HG03103 (cell line): ENCODE measurements around the gene WDR27.
"Not testable (repeated sequence)": the region's sequence is repeated elsewhere in the genome, so short reads cannot be mapped to it uniquely, and the experiment has no call there.

ENCODE experiments used
- ATAC-seq: cut with Tn5 transposase; IDR thresholded peaks from one replicate; pipeline ENCODE4 v1.9.1; 2021; ENCODE audit warnings: low read depth; ENCODE audit not compliant: unreplicated experiment

The WDR27 gene

GRCh38 chr6:169714178-169714577 lies 12.3 kb upstream of the WDR27 start:
- ATAC-seq: no peak

GRCh38 chr6:169710009-169710408 lies 8.2 kb upstream of the WDR27 start:
- no peak for ATAC-seq

GRCh38 chr6:169709293-169709692 lies 7.5 kb upstream of the WDR27 start:
- ATAC-seq: no peak

- ATAC-seq: no peak
Measured at GRCh38 chr6:169707772-169708171, 5.9 kb upstream of the WDR27 start.

GRCh38 chr6:169702840-169703246 lies 1.0 kb upstream of the WDR27 start:
- ATAC-seq: peak; percentile 10

- ATAC-seq: peak; percentile 5
Measured at GRCh38 chr6:169701311-169701953, 397 bp downstream of the WDR27 start.

- ATAC-seq: no peak
Measured at GRCh38 chr6:169700296-169700695, 1.5 kb downstream of the WDR27 start.

- not testable (repeated sequence) for ATAC-seq
Measured at GRCh38 chr6:169697115-169697514, 4.7 kb downstream of the WDR27 start.

- no peak for ATAC-seq
Measured at GRCh38 chr6:169695131-169695530, 6.7 kb downstream of the WDR27 start.

- ATAC-seq: no peak
Measured at GRCh38 chr6:169692516-169692915, 9.3 kb downstream of the WDR27 start.

- no peak for ATAC-seq
Measured at GRCh38 chr6:169691260-169691659, 10.6 kb downstream of the WDR27 start.

GRCh38 chr6:169689287-169689686 lies 12.5 kb downstream of the WDR27 start:
- ATAC-seq: no peak

- ATAC-seq: no peak
Measured at GRCh38 chr6:169685860-169686259, 16.0 kb downstream of the WDR27 start.

GRCh38 chr6:169684056-169684455 lies 17.8 kb downstream of the WDR27 start:
- no peak for ATAC-seq

GRCh38 chr6:169678342-169678741 lies 23.5 kb downstream of the WDR27 start:
- ATAC-seq: no peak

- ATAC-seq: no peak
Measured at GRCh38 chr6:169677096-169677495, 24.7 kb downstream of the WDR27 start.

- ATAC-seq: no peak
Measured at GRCh38 chr6:169675011-169675410, 26.8 kb downstream of the WDR27 start.

GRCh38 chr6:169671563-169671962 lies 30.3 kb downstream of the WDR27 start:
- ATAC-seq: no peak

GRCh38 chr6:169669889-169670288 lies 31.9 kb downstream of the WDR27 start:
- ATAC-seq: no peak

- ATAC-seq: no peak
Measured at GRCh38 chr6:169669147-169669546, 32.7 kb downstream of the WDR27 start.

GRCh38 chr6:169668203-169668847 lies 33.5 kb downstream of the WDR27 start:
- no peak for ATAC-seq

GRCh38 chr6:169667716-169668115 lies 34.1 kb downstream of the WDR27 start:
- no peak for ATAC-seq
